Dedifferentiated amniotic fluid mesenchymal stem cell (primary cell): ENCODE results near the gene MOB2.

Source experiments
- DNase-seq: peaks from one replicate; pipeline ENCODE4 v3.0.0-alpha.2; 2016; ENCODE audit errors: extremely low spot score

The MOB2 gene, protein sequence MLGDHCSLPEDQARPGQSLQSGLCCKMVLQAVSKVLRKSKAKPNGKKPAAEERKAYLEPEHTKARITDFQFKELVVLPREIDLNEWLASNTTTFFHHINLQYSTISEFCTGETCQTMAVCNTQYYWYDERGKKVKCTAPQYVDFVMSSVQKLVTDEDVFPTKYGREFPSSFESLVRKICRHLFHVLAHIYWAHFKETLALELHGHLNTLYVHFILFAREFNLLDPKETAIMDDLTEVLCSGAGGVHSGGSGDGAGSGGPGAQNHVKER

DNA sequence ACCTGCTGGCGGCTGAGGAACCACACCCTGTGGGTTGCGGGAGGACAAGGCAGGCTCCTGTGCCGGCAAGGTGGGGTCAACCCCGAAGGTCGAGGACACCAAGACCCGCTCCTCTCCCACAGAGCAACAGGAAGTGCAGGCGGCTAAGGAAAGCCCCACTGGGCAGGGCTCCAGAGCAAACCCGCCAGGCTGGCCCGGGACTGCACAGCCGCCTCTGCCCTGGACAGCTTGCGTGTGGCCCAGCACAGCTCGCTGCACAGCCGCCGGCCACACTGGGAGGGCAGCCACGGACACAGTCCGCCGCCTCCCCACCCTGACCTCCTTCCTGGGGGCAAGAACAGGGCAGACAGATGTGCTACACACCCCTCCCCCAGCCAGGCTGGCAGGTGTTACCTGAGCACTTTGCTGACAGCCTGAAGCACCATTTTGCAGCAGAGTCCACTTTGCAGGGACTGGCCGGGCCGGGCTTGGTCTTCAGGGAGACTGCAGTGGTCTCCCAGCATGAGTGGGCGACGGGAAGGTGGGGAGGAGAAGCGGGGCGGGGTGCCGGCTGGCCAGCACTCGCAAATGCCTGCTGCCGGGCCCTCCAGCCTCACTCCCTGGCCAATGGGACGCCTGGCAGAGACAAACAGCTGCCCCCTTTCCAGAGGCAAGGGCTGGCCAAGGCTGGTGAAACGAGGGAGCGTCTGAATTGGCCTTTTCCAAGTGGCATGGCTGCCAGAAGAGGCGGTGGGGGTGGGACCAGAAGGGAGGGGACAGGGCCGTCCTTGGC lies at the start of gene MOB2:
Gene MOB2, minus strand, starts transcription at position 726 of the 772 bp plus-strand sequence. Its CDS starts 223 bp downstream, at position 503.
- no peak for DNase-seq

- no peak for DNase-seq
Measured at GRCh38 chr11:1534682-1535081, 48.1 kb upstream of the MOB2 start.

- no peak for DNase-seq
Measured at GRCh38 chr11:1534171-1534570, 47.6 kb upstream of the MOB2 start.

GRCh38 chr11:1533342-1533725 lies 46.8 kb upstream of the MOB2 start:
- no peak for DNase-seq

DNA sequence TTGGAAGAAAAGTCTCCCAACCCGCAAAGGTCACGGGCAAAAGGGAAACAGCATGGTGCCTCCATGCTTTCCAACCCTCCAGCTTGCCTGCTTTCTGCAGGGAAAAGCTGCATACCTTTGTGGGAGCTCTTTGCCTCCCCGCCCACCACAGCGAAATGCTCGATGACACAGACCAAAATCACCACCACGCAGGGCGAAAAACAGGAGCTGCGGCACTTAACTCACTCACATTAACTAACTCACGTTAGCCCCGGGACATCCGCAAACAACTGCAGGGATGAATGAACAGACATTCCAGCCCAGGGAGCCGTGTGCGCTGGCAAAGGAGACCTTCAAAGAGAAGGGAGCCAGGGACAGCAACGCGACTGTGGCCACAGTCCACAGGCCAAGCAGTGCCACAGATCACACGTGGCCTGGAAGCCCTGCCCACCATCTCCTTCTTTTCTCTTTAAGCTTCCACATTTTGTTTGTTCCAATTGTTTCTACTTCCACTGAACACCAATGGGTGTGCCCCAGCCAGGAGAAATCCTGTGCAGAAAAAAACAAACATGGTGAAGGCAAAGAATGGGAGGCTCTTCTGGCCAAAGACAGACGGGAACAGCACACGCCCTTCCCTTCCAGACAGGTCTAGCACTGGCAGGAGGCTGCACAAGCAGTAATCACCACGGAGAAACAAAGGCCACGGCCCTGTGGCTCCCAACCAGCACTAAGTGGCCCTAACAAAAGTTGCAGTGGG lies 46.2 kb upstream of the MOB2 start:
- DNase-seq: no peak

DNA sequence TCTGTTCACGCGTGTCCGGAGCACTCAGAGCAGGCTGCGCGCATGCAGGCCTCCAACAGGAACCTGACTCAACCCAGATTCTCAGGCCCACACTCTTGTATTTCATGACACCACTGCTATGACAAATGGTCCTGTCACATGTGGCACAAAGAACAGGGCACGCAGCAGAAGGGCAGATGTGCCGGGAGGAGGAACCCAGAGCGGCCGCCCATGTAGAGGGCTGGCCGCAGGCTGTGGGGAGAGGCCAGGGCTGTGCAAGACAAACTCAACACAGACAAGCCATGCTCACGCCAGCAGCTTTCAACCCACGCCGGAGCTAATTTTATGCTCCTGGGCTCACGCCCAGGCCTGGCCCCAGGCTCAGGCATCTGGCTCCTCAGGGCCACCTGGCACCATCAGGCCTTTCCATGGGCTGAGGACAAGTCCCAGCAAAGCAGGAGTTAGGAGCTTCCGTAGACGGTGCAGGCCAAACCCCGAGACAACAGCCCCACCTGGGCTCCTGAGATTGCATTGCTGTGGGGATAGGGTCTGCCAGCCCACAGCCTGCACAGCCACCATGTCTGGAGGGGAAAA lies 45.5 kb upstream of the MOB2 start:
- no peak for DNase-seq

- DNase-seq: no peak
Measured at GRCh38 chr11:1531449-1532013, 45.0 kb upstream of the MOB2 start.

DNA sequence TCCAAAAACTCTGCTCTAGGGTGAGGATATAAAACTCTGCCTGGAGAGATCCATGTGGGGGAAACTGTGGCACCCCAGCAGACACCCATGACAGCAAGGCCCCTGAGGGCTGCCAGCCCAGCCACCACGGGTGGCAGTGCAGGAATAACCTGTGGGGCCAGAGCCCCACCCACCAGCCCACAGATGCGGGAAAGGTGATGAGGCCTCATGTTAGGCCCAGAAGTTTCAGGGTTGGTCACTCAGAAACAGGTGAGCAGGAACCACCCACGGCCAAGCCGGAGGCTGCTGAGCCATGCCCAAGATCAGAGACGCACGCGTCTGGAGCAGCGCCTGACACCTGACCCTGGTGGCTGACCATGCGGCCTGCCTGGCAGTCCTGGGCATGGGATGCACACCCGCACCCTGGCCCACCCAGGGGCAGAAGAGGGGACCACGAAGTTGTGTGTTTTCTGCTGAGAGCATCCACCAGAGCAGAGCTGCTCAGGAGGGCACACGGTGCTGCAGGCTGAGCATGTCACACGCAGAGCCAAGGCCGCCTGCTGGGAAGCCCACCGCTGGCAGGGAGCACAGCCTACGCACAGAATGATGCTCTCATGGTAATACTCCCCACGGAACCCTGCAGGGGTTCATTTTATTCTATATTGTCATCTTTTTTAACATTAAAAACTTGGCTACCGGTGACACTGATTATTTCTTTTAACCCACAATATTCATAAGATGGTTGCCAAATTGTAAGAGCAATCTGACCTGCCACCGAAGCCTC lies 44.3 kb upstream of the MOB2 start:
- no peak for DNase-seq

- DNase-seq: no peak
Measured at GRCh38 chr11:1529774-1530173, 43.2 kb upstream of the MOB2 start.

DNA sequence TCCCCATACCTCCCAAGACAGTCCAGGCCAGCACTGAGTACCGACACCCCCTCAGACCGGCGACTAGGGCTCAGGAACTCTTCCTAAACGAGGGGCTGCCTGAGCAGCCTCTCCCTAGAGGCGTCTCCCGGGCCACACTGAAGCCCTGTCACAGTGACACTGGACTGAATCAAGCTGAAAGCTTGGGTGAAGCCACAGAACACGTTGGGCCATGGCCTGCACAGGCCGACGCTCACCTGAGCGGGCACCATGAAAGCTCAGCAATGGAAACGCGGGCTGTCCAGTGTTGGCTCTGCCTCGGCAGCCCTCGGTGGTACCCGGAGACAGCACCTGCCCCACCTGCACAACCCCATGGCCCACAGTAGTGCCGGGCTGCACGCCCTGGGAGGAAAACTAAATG lies 42.7 kb upstream of the MOB2 start:
- DNase-seq: no peak

GRCh38 chr11:1528710-1529109 lies 42.1 kb upstream of the MOB2 start:
- no peak for DNase-seq

DNA sequence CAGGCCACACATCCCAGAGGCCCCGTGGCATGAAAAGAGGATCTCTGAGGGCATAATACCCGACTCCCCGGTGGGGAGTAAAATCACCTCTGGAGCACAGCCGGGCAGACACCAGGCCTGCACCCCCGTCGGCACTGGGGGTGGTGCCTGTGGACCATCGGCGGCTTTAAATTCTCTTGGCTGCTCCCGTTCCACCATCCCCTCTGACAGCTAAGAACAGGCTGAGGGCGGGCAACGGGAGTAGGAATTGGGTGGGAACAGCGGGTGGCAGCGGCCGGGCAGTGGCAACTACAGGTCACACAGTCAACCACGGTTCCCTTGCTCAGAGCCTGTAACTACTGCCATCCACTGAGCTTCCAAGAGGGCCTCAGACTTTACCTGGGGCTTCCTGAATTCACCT lies 40.2 kb upstream of the MOB2 start:
- DNase-seq: no peak

- DNase-seq: no peak
Measured at GRCh38 chr11:1523779-1524178, 37.2 kb upstream of the MOB2 start.

GRCh38 chr11:1523077-1523476 lies 36.5 kb upstream of the MOB2 start:
- DNase-seq: no peak

- DNase-seq: no peak
Measured at GRCh38 chr11:1522081-1522424, 35.5 kb upstream of the MOB2 start.

DNA sequence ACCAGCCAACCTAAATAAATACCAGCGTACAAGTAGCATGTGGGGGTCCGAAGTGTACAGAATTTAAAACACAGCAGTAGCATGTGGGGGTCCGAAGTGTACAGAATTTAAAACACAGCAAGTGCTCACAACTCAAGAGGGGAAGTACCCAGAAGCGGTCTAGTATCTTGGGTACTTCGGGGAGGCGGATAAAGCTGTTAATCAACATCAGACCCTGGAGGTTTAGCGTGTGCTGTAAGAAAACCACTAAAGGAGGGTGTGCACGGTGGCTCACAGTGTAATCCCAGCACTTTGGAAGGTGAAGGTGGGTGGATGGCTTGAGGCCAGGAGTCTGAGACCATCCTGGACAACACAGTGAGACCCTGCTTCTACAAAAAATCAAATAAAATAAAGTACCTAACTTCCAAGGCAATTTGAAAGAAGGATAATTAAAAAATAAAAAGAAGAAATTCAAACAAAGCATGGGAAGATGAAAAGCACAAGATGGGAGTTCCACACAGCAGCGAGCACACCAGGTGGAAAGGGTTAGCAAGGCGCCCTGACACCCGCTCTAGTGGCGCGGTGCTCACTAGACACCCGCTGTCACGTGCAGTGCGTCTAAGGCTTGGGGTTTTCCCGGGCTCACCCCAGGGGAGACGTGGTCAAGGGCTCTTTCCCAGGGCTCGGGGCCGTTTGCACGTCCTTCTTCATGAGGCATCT lies 35.0 kb upstream of the MOB2 start:
- no peak for DNase-seq

DNA sequence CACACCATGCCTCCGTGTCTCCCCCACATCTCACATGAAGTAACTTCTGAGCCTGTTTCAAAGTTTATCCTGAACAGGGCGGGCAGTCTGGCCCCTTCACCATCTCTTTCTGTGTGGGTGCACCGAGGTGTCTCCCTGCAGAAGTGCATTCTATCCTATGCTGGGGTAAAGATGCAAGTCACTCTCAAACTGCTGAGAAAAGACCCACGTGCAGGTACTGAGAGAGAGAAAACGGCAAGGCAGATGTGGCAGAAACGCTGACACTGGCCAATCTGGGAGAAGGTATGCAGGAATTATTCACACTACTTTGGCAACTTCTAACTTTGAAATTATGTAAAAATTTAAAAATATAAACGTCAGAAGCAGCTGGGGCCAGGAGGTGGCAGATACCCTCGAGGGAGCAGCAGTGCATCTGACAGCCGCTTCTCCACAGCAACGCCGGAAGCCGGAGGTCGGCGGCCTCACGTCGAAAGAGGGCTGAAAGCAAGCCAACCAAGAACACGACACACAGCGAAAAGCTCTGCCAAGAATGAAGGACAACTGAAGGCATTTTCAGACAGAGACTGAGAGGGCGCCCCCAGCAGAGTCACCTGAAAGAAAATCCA lies 34.2 kb upstream of the MOB2 start:
- DNase-seq: no peak

DNA sequence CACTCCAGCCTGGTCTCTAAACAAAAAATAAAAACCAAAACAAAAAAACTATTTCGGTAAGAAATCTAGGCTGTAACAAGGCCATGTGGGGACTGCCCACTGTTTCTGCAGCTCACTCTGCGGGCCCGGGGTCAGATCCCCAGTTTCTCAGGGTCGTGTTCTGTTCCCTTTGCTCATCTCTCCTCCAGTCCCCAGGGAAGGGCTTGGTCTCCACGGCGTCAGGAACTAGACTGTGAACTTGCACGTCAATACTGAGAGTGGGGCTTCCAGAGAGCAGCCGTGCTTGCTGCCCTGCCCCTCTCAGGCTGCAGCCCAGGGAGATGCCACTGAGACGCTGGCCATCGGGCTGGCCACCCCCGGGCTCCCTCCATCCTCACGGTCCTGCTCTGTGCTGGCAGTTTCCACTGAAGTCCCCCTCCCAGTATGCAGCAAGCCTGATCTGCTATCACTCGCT lies 33.7 kb upstream of the MOB2 start:
- no peak for DNase-seq

GRCh38 chr11:1519028-1520010 lies 32.7 kb upstream of the MOB2 start:
- DNase-seq: no peak
